ENCODE results near the gene CCDC85A. TPM values are rescaled to one million over a fixed set of nuclear protein-coding genes. Genes with fewer than 3 reads are reported as not detected.

Gene CCDC85A
- total RNA-seq, 1 donor from 2014 or later = 0.17 TPM

DNA sequence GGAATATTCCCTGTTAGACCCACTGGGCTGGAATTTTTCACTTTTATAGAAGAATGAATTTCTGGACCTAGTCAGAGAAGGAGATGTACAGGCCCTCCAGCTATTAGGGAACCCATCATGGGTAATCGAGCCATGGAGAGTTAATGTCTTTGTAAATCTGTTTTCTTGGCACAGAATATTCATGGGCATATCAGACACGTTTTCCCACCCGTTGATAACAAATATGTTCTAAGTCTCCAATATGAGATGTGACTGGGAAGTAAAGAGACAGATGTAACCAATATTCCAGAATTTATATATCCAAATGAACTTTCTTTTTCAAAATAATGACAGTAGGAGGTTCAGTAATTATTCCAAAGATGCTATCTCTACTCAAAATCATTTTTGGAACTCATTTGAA is 38.7 kb downstream of the CCDC85A start:
- no peak overlapping the region for H3K4me3 ChIP-seq (ENCODE audit: low read depth, low read length)
- DNase-seq (ENCODE audit: low read depth) = no peak
- TF ChIP-seq, protein P1, sequence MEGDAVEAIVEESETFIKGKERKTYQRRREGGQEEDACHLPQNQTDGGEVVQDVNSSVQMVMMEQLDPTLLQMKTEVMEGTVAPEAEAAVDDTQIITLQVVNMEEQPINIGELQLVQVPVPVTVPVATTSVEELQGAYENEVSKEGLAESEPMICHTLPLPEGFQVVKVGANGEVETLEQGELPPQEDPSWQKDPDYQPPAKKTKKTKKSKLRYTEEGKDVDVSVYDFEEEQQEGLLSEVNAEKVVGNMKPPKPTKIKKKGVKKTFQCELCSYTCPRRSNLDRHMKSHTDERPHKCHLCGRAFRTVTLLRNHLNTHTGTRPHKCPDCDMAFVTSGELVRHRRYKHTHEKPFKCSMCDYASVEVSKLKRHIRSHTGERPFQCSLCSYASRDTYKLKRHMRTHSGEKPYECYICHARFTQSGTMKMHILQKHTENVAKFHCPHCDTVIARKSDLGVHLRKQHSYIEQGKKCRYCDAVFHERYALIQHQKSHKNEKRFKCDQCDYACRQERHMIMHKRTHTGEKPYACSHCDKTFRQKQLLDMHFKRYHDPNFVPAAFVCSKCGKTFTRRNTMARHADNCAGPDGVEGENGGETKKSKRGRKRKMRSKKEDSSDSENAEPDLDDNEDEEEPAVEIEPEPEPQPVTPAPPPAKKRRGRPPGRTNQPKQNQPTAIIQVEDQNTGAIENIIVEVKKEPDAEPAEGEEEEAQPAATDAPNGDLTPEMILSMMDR (conservative IDR thresholded peaks at IDR 0.05; ENCODE audit: low read depth, low read length) = no peak

DNA sequence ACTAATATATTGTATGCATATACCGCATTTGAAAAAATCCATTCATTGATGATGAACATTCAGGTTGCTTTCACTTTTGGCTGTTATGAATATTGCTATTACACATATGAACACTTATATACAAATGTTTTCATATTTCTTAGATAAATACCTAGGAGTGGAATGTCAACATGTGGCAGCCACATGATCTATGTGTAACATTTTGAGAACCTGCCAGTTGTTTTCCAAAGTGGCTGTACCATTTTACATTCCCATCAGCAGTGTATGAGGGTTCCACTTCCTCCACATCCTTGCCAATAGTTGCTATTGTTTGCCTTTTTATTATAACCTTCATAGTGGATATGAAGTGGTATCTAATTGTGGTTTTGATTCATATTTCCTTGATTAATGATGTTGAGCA is 40.5 kb downstream of the CCDC85A start:
- DNase-seq (ENCODE audit: low read depth) = no peak
- H3K4me3 ChIP-seq (ENCODE audit: low read depth, low read length) = no peak overlapping the region
- TF ChIP-seq, protein P1 (conservative IDR thresholded peaks at IDR 0.05; ENCODE audit: low read depth, low read length) = no peak

DNA sequence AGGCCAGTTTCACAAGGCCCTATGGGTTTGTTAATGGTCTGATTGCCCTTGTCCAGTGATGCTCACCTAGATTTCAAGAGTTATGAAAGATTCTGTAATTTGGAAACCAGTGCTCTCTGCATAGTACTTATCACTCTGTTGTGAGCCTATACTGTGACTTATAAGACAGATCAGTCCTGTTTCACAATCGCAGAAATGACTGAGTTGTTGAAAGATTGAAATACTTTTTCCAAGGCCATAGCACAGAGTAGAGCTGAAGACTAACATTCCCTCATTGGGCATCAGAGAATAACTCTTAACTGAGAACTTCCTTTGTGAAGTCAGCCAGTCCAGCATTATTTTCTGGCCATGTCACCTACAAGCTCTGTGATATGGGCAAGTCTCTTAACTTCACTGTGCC is 44.0 kb downstream of the CCDC85A start:
- TF ChIP-seq, protein P1 (conservative IDR thresholded peaks at IDR 0.05; ENCODE audit: low read depth, low read length) = no peak
- DNase-seq (ENCODE audit: low read depth) = no peak
- H3K4me3 ChIP-seq (ENCODE audit: low read depth, low read length) = no peak overlapping the region

DNA sequence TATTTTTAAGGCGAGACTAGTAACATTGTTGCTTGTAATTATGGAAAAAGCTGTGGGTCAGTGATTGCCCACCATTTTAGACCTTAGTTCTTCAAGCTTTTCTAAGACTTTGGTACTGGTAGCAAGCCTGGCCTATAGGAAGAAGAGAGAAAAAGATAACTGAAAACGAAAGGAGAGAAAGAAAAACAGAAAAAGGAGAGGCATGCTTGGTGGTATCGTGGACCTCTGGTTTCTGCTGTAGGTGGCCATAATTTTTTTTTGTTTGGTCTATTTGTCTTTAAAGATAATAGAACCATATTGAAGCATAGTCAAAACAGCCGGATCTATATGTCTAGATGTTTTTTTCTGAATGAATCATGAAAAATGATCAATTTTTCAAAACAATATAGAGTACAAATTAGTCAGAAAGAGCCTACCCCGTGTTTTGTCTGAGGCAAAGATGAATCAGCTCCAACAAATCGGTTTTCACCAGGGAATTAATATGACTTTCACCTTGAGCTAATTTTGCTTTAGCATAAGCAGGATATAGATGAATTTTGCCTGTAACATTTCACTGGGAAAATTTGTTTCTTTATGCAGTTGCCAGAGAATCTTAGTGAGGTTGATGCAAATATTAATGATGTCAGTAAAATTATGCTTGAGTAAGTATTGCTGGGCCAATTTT is 45.7 kb downstream of the CCDC85A start:
- no peak overlapping the region for H3K4me3 ChIP-seq (ENCODE audit: low read depth, low read length)
- DNase-seq (ENCODE audit: low read depth) = no peak
- TF ChIP-seq, protein P1 (conservative IDR thresholded peaks at IDR 0.05; ENCODE audit: low read depth, low read length) = no peak

DNA sequence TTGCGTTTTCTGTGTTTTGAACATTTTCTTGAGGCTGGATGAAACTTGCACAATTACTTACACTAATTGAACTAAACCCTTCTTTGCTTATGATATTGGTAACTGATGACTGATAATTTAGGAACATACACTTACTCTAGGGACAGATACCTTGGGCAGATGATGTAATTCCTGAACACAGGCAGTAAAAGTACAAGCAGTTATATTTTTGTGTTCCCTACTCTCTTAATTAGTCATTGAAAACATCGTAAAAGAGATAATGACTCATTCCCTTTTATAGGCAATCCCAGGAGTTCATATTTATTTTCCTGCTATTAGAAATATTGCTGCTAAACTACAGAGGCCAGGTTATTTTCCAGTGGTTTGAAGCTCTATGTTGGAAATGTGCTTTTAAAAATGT is 46.4 kb downstream of the CCDC85A start:
- TF ChIP-seq, protein P1 (conservative IDR thresholded peaks at IDR 0.05; ENCODE audit: low read depth, low read length) = no peak
- DNase-seq (ENCODE audit: low read depth) = no peak
- H3K4me3 ChIP-seq (ENCODE audit: low read depth, low read length) = no peak overlapping the region

DNA sequence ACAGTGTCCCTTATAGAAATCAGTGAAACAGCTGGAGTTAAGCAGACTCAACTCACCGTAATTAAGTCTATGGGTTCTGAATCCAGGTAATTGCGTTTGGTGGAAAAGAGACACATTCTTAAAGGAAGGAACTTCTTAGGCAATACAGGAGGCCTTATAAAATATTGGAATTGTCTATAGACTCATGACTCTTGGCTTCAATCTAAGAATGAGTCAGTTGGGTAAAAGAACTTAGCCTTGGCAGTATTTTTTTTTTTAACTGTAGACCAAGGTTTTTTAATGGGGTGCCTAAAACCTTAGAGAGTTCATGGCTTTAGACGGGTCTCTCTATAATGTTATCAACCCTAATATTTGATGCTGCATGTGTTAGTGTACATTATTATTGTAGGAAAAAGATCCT is 47.6 kb downstream of the CCDC85A start:
- no peak for DNase-seq (ENCODE audit: low read depth)
- no peak overlapping the region for H3K4me3 ChIP-seq (ENCODE audit: low read depth, low read length)
- TF ChIP-seq, protein P1 (conservative IDR thresholded peaks at IDR 0.05; ENCODE audit: low read depth, low read length) = no peak

DNA sequence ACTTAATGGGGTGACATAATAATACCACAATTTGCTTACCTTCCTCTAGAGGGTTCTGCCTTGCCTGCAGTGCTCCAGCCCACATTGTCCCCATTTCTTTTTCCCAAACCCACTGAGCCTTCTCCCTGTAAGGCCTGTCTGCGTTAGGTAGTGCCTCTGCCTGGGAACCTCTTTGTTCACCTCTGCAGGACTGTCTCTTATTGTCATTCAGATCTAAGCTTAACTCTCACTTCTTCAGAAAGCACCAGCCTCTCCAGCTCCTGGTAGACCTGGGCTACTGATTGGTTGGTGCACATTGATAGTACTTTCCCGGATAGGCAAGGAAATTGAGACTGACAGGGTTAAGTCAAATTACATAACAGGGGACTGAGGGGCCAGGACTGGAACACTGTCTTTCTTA is 49.1 kb downstream of the CCDC85A start:
- TF ChIP-seq, protein P1 (conservative IDR thresholded peaks at IDR 0.05; ENCODE audit: low read depth, low read length) = no peak
- no peak overlapping the region for H3K4me3 ChIP-seq (ENCODE audit: low read depth, low read length)
- no peak for DNase-seq (ENCODE audit: low read depth)
